Stimulated activated CD4-positive, alpha-beta T cell treated with anti-CD3 and anti-CD28 coated beads, Interleukin-12 subunit alpha, Interleukin-12 subunit beta, amount 100 ng/mL, for 48 hours (primary cell): ENCODE data around the gene PTK6.
"Not testable (repeated sequence)": the region's sequence is repeated elsewhere in the genome, so short reads cannot be mapped to it uniquely, and the experiment has no call there.

Experiments
- DNase-seq, 3 donors: peaks; one replicate each; pipeline ENCODE4 v3.0.0-alpha.2; 2020; ENCODE audit warnings: low read depth in 2 of 3, low spot score in 1 of 3

The PTK6 gene

DNA sequence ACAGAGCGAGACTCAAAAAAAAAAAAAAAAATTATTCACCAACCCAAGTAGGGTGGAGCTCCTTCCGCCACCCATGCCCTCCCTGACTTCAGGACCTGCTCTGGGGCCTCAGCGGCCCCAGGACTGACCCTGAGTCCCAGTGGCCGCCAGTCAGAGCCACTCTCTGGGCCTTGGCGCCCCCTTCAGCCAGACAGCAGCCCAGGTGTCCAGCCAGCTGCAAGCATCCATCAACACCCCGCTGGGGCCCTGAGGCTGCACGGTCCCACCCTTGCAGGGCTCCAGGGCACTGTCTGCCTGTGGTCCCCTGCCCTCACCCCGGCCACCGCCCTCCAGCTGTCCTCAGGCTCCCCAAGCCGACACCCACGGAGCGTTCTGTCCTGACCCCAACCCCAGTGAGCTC lies 53.3 kb downstream of the PTK6 start:
- no peak for DNase-seq

- DNase-seq: no peak
Observed at GRCh38 chr20:63482021-63482587, 55.1 kb downstream of the PTK6 start.

- DNase-seq: no peak
Observed at GRCh38 chr20:63481503-63481902, 55.7 kb downstream of the PTK6 start.

DNA sequence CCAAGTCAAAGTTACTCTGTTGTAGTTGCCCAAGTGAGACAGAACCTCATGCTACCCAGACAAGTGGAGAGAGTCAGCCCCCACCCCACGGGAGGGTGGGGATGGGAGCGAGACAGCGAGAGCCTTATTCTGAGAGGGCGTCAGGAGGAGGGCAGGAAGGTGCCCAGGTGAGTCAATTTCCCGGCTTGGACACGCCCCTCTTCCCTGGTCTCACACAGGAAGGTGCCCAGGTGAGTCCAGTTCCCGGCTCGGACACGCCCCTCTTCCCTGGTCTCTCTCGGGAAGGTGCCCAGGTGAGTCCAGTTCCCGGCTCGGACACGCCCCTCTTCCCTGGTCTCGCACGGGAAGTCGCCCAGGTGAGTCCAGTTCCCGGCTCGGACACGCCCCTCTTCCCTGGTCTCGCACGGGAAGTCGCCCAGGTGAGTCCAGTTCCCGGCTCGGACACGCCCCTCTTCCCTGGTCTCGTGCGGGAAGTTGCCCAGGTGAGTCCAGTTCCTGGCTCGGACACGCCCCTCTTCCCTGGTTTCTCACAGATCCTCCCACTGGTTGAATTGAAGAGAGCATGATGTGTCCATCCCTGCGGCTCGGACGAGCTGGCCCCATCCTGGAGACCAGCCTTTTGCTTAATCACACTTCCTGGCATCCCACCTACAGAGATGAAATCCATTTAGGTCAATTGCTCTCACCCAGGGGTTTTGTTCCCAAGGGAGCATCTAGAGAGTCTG lies 57.3 kb downstream of the PTK6 start:
- not testable (repeated sequence) for DNase-seq

DNA sequence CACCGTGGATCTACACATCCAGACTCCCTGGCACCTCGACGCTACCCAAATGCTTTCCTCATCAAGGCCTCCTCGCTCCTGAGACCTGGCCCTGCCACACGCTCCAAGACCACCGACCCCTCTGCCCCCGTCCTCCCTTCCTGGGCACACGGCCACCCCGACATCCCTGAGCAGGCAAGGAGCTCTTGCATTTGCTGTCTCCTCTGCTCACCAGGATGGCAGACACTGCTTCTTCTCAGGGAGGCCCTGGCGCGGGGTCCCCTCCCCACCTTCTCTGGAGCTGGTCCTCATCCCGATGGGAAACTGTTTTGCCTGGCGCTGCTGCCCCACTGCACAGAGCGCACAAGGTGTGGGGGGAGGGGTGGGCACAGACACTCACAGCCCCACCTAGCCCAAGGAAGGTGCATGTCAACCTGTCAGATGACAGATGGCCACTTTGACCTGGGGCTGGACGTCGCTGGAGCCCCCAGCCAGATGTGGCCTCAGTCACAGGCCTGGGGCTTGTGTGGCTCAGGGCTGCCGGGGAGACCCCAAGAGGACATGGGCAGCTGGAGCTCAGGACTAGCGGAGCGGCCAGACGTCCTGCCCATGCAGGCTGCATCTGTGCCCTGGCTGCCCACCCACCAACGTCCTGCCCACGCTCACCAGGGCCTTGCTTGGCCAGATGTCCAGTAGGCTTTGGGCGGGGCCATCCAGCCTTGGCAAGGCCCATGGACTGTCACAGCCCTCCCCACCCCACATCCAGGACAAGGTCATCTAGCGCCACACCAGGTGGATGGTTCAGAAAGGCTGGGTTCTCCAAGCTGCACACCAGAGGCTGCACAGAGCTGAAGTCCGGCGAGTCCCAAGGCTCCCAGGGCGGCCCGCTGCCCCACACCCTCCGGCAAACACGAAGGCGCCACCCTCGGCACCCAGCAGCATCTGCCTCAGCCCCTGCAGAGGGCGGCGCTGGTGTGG lies 58.6 kb downstream of the PTK6 start:
- DNase-seq: no peak
